ENCODE data around the gene TRIM45. TPM values are rescaled to one million over a fixed set of nuclear protein-coding genes. Genes with fewer than 3 reads are reported as not detected.

The TRIM45 gene
- total and polyA plus RNA-seq, 2 donors (not counting 1 experiment from before 2014, with no cell fraction given) = 0.64 to 2.5 TPM

GRCh38 chr1:117079737-117080136, 41.8 kb downstream of the TRIM45 start:
- DNase-seq (no peak), ATAC-seq (ENCODE audit: low read depth) (no peak)
- H3K27ac ChIP-seq (ENCODE audit: low read length in 2 of 2) = no peak overlapping the region
- no peaks in the 10 kb centered on the region for H3K79me2 ChIP-seq (ENCODE audit: control insufficient read depth, insufficient read depth, low read length)
- intact Hi-C loops (cut with micrococcal nuclease) = no loop called here
- H3K4me3 Mint-ChIP-seq = no peak overlapping the region
- TF ChIP-seq CTCF (IDR thresholded peaks at IDR 0.05) (no peak), EZH2 (IDR thresholded peaks at IDR 0.05; ENCODE audit: borderline replicate concordance, insufficient read depth, low read depth, low read length, poor library complexity, severe bottlenecking) (no peak)
- WGBS (ENCODE audit: insufficient coverage) = 100% methylated on average over 1 of the region's 6 CpGs
- no peaks in the 10 kb centered on the region for H3K27me3 Mint-ChIP-seq
- H3K27me3 ChIP-seq (replicated peaks in 1 of 4; ENCODE audit: control extremely low read depth in 1 of 4, control insufficient read depth in 3 of 4, insufficient read depth in 4 of 4, low read length in 3 of 4) = no peaks in the 10 kb centered on the region
- H3K4me1 ChIP-seq (ENCODE audit: control insufficient read depth in 2 of 2, insufficient read depth in 2 of 2, low read length in 2 of 2) = no peaks in the 10 kb centered on the region
- H3K4me1 Mint-ChIP-seq = no peaks in the 10 kb centered on the region
- H3K9me3 ChIP-seq (ENCODE audit: control extremely low read depth in 1 of 3, control insufficient read depth in 2 of 3, insufficient read depth in 1 of 3, low read length in 2 of 3) = no peaks in the 10 kb centered on the region
- no peak overlapping the region for H3K4me2 ChIP-seq (replicated peaks; ENCODE audit: low read depth, low read length, poor library complexity, severe bottlenecking)
- no peak overlapping the region for H3K4me3 ChIP-seq (ENCODE audit: control extremely low read depth in 1 of 5, extremely low read depth in 1 of 5, insufficient read depth in 1 of 5, low read depth in 2 of 5, low read length in 4 of 5)
- no peak overlapping the region for H2AFZ ChIP-seq (ENCODE audit: insufficient read depth, low read depth, low read length, poor library complexity, severe bottlenecking)
- H3K27ac Mint-ChIP-seq = no peak overlapping the region
- H3K9ac ChIP-seq (ENCODE audit: low read length) = no peak overlapping the region
- CTCF ChIA-PET = no interaction called here
- POLR2A ChIA-PET = no interaction called here
- H4K20me1 ChIP-seq (ENCODE audit: control insufficient read depth, insufficient read depth, low read length, poor library complexity, severe bottlenecking) = no peaks in the 10 kb centered on the region
- H3K36me3 ChIP-seq (replicated peaks in 1 of 2; ENCODE audit: control extremely low read depth in 1 of 2, control insufficient read depth in 1 of 2, extremely low read depth in 1 of 2, insufficient read depth in 2 of 2, low read length in 1 of 2) = peaks cover 28 to 66% of the 10 kb centered on the region in 2 experiments
- H3K9me3 Mint-ChIP-seq (ENCODE audit: insufficient read depth) = no peaks in the 10 kb centered on the region

- no peak overlapping the region for H3K4me3 ChIP-seq (ENCODE audit: control extremely low read depth in 1 of 5, extremely low read depth in 1 of 5, insufficient read depth in 1 of 5, low read depth in 2 of 5, low read length in 4 of 5)
- Mint-ChIP-seq H3K9me3 (ENCODE audit: insufficient read depth) (no peaks in the 10 kb centered on the region), H3K4me3 (no peak overlapping the region), H3K4me1 (no peaks in the 10 kb centered on the region), H3K27ac (no peak overlapping the region), H3K27me3 (no peaks in the 10 kb centered on the region)
- no peaks in the 10 kb centered on the region for H3K4me1 ChIP-seq (ENCODE audit: control insufficient read depth in 2 of 2, insufficient read depth in 2 of 2, low read length in 2 of 2)
- TF ChIP-seq EZH2 (IDR thresholded peaks at IDR 0.05; ENCODE audit: borderline replicate concordance, insufficient read depth, low read depth, low read length, poor library complexity, severe bottlenecking) (no peak), CTCF (IDR thresholded peaks at IDR 0.05) (no peak)
- no peaks in the 10 kb centered on the region for H3K9me3 ChIP-seq (ENCODE audit: control extremely low read depth in 1 of 3, control insufficient read depth in 2 of 3, insufficient read depth in 1 of 3, low read length in 2 of 3)
- ChIA-PET POLR2A (no interaction called here), CTCF (interaction anchor here (0.6 kb wide), 1 partner anchor 12 kb away, joined by 4 read pairs; no protein-coding TSS in a partner anchor)
- DNase-seq = no peak
- ATAC-seq (ENCODE audit: low read depth) = no peak
- WGBS (ENCODE audit: insufficient coverage) = 0% methylated on average over 1 of the region's 3 CpGs
- H4K20me1 ChIP-seq (ENCODE audit: control insufficient read depth, insufficient read depth, low read length, poor library complexity, severe bottlenecking) = no peaks in the 10 kb centered on the region
- no peak overlapping the region for H3K9ac ChIP-seq (ENCODE audit: low read length)
- H3K36me3 ChIP-seq (replicated peaks in 1 of 2; ENCODE audit: control extremely low read depth in 1 of 2, control insufficient read depth in 1 of 2, extremely low read depth in 1 of 2, insufficient read depth in 2 of 2, low read length in 1 of 2) = peaks cover 30 to 64% of the 10 kb centered on the region in 2 experiments
- no peaks in the 10 kb centered on the region for H3K27me3 ChIP-seq (replicated peaks in 1 of 4; ENCODE audit: control extremely low read depth in 1 of 4, control insufficient read depth in 3 of 4, insufficient read depth in 4 of 4, low read length in 3 of 4)
- no peaks in the 10 kb centered on the region for H3K79me2 ChIP-seq (ENCODE audit: control insufficient read depth, insufficient read depth, low read length)
- H3K4me2 ChIP-seq (replicated peaks; ENCODE audit: low read depth, low read length, poor library complexity, severe bottlenecking) = no peak overlapping the region
- intact Hi-C loops (cut with micrococcal nuclease) = no loop called here
- no peak overlapping the region for H2AFZ ChIP-seq (ENCODE audit: insufficient read depth, low read depth, low read length, poor library complexity, severe bottlenecking)
- no peak overlapping the region for H3K27ac ChIP-seq (ENCODE audit: low read length in 2 of 2)
Measured at GRCh38 chr1:117077267-117077666, 44.3 kb downstream of the TRIM45 start.
